Measurements from ENCODE around the gene AQP5.
"Not testable (repeated sequence)": the region's sequence is repeated elsewhere in the genome, so short reads cannot be mapped to it uniquely, and the experiment has no call there.

Gene AQP5

DNA sequence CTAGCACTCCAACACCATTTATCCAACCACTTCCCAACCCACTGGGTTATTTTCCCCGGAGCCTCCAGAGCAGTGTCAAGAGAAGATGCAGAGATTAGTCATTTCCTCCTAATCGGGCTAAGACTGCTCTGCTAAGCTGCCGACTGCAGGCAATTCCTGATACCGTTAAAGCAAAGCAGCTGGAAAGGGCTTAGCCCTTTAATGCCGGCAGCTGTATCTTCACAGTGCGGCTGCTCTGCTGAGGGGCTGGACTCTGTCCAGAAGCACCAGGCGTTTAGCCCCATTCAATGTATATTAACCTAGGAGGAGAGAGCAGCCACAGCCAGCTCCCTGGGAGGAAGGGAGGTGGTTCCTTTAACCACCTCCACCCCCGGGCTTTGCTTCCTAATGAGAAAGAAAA is 22.2 kb downstream of the AQP5 start:
- no peak for DNase-seq

DNA sequence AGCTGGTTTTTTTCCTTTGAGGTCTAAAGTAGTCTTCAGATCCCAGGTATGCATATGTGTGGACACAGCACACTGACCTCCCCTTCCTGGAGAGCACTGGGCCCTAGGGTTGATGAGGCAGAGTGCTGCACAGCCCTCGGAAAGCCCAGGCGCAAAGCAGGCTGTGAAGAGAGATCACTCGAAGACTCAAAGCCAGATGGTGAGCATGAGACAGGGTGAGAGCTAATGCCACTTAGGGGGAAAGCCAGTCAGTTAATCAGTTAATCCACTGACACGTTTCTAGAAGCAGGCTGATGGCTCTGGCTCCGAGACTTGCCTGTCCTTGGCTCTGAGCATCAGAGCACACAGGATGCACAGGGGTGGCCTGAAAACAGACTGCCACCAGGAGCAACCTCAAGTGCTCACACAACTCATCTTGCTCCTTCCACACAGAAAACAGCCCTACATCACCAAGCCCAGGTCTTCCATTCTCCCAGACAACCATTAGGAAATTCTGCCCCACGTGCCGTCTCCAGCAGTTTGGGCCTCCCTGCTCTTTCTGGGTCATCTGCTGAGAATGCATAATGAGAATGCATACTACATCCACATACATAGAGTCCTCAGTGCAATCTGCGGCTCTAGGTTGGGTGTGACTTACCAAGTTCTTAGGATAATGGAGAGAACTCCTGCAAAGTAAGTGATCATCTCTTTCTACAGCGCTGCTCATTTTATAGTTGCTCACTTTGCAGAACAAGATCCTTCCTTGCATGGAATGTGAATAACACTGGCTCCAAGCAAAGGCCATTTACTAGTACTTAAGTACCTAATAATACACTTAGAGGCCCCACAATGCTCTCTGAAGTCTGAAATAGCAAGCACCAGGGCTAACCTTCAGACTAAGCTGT is 23.0 kb downstream of the AQP5 start:
- DNase-seq, result no peak

DNA sequence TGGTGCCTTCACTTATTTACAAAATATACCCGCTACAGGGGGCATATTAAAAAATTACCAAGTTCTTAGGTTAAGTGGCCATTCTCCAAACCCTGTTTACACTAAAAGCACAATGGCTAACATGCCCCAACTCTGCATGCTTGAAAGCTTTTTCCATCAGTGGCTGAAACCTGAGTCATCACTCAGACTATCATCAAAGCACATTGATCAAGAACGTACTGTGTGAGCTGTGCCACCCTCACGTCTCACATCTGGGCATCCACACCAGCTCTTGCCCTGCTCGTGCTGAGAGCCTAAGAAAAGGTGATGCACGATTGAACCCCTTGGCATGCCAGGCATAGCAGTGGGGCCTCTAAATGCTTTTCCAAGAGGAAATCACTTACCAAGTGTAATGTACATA is 24.3 kb downstream of the AQP5 start:
- DNase-seq, result no peak

DNA sequence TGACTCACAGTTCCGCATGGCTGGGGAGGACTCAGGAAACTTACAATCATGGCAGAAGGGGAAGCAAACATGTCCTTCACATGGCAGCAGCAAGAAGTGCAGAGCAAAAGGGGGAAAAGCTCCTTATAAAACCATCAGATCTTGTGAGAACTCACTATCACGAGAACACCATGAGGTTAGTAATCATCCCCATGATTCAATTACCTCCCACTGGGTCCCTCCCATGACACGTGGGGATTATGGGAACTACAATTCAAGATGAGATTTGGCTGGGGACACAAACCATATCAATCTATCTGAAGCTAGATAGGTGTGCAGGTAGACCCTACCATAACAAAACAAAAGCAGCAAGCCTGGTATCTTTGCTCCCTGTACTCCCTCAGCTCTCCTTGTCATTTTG is 24.8 kb downstream of the AQP5 start:
- DNase-seq, result not testable (repeated sequence)

DNA sequence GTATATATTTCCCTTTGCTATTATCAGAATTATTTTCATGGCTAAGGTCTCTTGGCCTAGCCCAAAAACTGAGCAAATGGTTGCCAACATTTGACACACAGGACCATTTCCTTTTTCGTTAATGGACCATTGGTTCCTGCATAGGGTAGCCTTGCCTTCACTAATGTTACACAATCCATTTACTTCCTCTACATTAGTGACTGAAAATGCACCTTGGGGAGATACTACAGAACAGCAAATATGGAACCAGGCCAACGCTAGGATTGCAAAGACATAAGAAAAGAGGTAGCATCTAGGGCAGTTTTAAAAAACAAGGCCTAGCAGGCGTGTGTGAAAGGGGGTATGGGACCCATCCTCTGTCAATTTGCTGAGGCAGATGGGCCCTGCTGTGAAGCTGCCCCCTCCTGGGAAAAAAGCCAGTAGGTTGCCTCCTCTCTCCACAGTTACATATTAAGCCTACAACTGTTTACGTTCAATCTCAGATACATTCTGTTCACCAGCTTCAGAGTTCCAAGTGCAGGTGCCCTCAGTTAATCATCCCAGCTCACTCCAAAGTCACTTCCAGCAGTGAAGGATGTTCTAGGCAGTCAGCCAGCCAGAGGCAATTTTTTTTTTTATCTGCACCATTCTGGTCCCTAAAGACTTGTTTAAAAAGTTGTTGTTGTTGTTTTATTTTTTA is 26.1 kb downstream of the AQP5 start:
- DNase-seq, result peak; percentile 50

DNA sequence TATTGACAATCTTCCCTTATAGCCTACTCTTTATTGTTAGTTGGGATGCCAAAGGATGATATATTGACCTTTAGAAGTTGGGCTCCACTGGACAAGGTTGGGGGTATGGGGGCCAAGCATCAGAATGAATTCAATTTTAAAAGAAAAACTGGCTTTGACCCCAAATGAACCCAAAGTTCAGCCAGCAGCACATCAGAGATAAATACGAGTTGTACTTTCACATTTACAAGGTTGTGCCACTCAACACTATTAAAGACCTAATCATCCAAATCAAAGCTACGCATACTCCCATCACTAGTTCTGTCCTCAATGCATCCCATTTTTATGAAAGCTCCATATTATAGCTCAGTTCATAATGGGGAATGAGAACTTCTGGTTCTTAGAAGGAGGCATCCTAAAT is 27.7 kb downstream of the AQP5 start:
- not testable (repeated sequence) for DNase-seq

DNA sequence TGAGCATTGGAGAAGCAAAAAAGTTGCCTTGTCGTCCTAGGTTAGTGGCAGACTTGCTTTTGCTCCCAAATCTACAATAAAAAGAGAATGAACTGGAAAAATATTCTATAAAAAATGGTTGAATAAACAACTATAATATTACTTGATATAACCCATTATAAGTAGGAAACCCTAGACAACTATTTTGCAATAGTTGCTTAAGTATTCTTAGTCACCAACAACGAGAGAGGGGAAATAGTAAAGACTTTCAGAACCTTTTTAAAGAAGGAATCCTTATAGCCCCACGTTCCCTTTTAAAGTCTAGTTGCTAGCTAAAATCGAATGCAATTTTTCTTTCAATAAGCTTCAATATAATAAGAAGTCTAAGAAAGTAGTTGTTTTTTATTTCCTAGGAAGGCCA is 28.6 kb downstream of the AQP5 start:
- DNase-seq, result no peak

DNA sequence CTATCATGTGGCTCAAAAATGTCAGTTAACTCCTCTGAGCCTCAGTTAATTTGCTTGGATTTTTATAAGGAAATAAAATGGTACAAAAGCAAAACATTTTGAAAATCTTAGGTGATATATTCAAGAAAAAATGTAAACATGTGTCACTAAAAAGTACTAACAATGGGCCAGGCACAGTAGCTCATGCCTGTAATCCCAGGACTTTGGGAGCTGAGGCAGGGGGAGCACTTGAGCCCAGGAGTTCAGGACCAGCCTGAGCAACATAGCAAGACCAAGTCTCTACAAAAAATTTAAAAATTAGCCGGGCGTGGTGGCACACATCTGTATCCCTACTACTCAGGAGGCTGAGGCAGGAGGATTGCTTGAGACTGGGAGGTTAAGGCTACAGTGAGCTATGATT is 36.8 kb downstream of the AQP5 start:
- DNase-seq, result no peak

DNA sequence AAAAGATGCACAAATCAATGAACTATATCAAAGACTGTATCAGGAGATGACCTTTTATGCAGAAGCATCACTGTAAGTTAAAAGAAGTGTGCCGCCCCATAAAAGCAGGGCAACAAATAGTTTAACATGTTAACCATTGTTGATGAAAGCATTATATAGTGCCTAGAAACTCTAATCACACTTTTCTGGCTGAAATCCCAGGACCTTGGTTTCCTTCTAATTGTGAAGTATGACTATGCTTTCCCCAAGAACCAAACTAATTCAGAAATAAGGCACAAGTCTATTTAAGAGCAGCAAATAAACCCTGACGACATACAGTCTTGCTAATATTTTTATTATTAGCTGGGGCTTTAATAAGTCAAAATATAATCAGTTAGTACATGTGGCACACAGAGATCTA is 41.9 kb downstream of the AQP5 start:
- DNase-seq, result no peak

DNA sequence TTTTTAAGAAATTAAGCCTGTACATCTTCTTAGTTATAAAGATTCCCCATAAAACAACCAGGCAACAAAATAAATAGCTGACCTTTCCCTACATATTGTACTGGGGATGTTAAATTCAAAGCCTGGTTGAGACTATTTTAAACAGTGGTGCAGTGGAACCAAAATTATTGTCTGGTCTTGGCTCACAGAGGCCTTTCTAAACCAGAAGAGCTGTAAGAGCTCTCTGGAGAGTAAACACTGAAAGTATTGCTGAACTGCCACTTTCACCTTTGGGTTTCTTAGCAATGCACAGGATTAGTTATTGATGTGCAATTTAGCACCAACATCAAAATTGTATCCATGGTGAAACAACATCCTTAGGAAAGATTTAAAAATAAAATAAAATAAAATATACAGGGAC is 43.0 kb downstream of the AQP5 start:
- DNase-seq, result no peak

DNA sequence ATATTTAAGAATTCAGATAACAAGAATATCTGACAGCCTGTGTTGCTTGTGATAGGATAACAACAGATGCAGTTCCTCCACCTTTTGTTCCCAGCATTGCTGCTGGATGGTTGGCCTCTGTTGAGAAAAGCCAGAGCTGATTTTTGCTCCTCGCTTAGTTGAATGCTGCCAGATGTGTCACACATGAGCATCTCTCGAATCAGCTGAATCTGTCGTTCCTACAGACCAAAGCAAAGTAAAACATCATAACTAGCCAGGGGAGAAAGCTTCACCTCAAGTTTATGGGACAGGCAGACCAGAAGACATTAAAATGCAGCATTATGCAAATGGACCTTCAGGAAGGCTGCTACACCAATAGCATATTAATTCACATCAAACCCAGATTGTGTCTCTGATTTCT is 43.5 kb downstream of the AQP5 start:
- DNase-seq, result no peak

DNA sequence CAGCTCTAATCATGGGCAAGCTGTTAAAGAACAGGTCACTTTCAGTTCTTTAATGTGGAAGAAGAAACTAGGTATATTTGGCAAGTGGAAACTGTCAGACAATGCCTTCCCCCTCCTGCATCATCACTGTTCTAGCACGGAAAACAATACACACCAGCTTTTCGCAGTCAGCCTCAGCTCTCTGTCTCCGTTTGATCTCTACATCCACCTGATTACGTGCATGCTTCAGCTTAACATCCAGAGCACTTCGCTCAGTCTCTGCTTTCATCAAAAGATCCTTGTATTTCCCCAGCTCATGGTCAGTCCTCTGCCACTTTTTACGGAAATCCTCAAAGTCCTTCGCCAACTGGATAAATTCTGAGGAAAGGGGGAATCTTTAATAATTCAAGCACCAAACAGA is 44.6 kb downstream of the AQP5 start:
- DNase-seq, result no peak

DNA sequence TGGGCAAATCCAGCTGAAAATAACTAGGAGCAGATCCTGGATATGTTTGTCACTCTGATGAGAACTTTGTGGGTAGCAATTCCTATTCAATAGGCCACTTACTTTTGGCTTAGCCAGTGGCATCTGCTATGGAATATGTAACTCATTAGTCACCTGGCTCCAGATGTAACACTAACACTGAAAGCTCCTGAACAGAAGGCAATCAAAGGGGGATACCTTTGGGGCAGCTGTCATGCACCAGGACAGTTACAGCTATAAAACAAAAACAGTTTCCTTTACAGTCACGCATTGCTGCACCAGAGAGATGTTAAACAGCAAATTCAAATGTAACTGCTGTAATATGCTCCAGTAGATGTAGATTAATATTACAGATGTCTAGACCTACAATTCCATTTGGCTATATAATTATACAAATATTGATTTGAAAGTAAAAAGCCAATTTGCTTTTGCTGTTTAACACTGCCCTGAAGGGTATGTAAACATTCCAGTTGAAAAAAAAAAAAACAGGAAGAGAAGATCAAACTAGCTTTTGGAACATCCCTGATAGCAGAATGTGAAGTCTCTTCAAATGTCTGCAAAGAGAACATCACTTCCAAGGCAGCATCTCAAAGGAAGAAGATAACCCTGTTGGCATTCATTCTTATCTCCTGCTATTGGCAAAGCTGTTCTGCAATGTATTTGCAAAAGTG is 45.2 kb downstream of the AQP5 start:
- DNase-seq, result no peak

DNA sequence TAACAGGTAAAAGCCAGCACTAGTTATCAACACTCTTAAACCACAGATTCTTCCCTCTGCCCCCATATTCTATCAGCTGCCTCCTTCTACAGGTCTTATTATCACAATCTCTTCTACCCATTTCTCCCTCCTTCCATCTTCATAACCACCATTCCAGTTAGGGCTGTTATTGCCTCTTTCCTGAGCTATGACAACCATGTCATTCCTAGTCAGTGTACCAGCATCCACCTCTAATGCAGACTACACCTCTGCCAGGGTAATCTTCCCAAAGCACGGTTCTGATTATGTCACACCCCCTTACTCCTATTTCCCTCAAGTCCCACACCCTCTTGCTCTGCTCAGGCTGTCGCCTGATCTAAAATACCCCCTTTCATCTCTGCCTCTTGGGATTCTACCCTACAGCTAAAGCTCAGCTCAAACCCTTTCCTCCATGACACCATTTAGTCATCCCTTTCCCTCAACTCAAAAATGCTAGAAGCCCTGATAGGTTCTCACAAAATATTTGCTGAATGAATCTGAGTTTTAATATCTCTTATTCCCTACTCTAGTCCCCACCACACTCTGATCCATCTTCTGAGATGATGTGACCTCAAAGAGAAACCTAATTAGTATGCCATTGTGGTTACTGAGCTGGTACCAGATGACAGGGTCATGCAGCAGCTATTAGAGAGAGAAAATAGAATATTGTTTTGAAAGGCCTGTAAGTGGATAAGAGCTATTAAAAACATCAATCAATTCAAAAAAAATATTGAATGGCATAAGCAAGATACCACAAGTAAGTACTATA is 51.9 kb downstream of the AQP5 start:
- DNase-seq, result no peak

DNA sequence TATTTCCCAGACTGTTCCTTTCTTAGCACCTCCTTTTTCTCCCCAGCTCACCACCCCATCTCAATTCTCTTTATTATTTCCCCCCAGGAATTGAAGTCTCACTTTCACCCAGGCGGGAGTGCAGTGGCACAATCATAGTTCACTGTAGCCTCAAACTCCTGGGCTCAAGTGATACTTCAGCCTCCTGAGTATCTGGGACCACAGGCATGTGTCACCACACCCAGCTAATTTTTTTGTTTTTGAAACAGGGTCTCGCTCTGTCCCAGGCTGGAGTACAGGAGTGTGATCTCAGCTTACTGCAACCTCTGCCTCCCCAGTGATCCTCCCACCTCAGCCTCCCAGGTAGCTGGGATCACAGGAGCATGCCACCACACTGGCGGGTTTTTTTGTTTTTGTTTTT is 52.7 kb downstream of the AQP5 start:
- no peak for DNase-seq

Measured in NCI-H2081 treated with DMSO at 0.1 percent for 48 hours (cell line).